HepG2 (cell line): ENCODE data around the gene EPB41L2. TPM values are rescaled to one million over a fixed set of nuclear protein-coding genes. Genes with fewer than 3 reads are reported as not detected.

Experiments used
- BRCA1 ChIP-seq: sonication (generic); formaldehyde crosslinking; IDR thresholded peaks from 2 replicates; pipeline ENCODE4 v1.4.0; 2020; ENCODE audit warnings: missing genetic modification reagents
- CCAR2 ChIP-seq: fragments of 200-400 bp; formaldehyde crosslinking; optimal IDR thresholded peaks from 2 replicates; pipeline ENCODE3; 2018; ENCODE audit warnings: low read depth, mild to moderate bottlenecking, low read length, moderate library complexity
- EED ChIP-seq: sonication (generic); formaldehyde crosslinking; IDR thresholded peaks from 2 replicates; pipeline ENCODE4 v1.5.0; 2020; ENCODE audit warnings: mild to moderate bottlenecking, missing genetic modification reagents
- MEF2D ChIP-seq: sonication (generic); formaldehyde crosslinking; IDR thresholded peaks from 2 replicates; pipeline ENCODE4 v1.5.1; 2020; ENCODE audit warnings: mild to moderate bottlenecking, missing genetic modification reagents
- NFRKB ChIP-seq: fragments of 450-650 bp; IDR thresholded peaks from 2 replicates; pipeline ENCODE4 v1.6.1; 2017
- SKI ChIP-seq: fragments of 450-650 bp; IDR thresholded peaks from one replicate; pipeline ENCODE4 v1.6.1; 2018; ENCODE audit warnings: mild to moderate bottlenecking; ENCODE audit not compliant: partially characterized antibody
- ZBTB38 ChIP-seq: sonication (generic); formaldehyde crosslinking; IDR thresholded peaks from 2 replicates; pipeline ENCODE4 v1.5.1; 2020; ENCODE audit warnings: mild to moderate bottlenecking, missing genetic modification reagents
- ZNF343 ChIP-seq: sonication (generic); formaldehyde crosslinking; IDR thresholded peaks from 2 replicates; pipeline ENCODE4 v1.4.0; 2020; ENCODE audit warnings: mild to moderate bottlenecking, missing genetic modification reagents
- ZNF382 ChIP-seq: sonication (generic); formaldehyde crosslinking; IDR thresholded peaks from 2 replicates; pipeline ENCODE4 v1.5.0; 2020; ENCODE audit warnings: missing genetic modification reagents, mild to moderate bottlenecking, borderline replicate concordance
- ZNF557 ChIP-seq: sonication (generic); formaldehyde crosslinking; IDR thresholded peaks from 2 replicates; pipeline ENCODE4 v1.4.0; 2020; ENCODE audit warnings: missing genetic modification reagents
- ZNF709 ChIP-seq: sonication (generic); formaldehyde crosslinking; IDR thresholded peaks from 2 replicates; pipeline ENCODE4 v1.5.0; 2020; ENCODE audit warnings: mild to moderate bottlenecking, missing genetic modification reagents
- polyA plus RNA-seq, 8 experiments: library from polyadenylated mRNA; depleted of rRNA in 3 of 8; stranded (reverse) in 7 of 8; unstranded in 1 of 8; fragments of >200 nt; fragmentation: Illumina TruSeq in 4 of 8; extraction: Trizol in 4 of 8; gene quantifications; 2 replicates each; pipeline versions ENCODE4 v1.2.1 to v1.2.3, GENCODE V29; 2011 to 2016; ENCODE audit warnings: low read depth in 4 of 8, missing spikeins in 1 of 8, mixed read lengths in 1 of 8; ENCODE audit not compliant: insufficient read depth in 1 of 8
- total RNA-seq, 5 experiments: library from RNA; depleted of rRNA; stranded (reverse); fragments of >200 nt; fragmentation: Illumina TruSeq; extraction: Trizol; gene quantifications; 2 replicates each; pipeline ENCODE4 v1.2.3, GENCODE V29; 2016; ENCODE audit warnings: low read depth in 1 of 5
- TF ChIP-seq, protein P1 (sequence below): sonication (generic); formaldehyde crosslinking; IDR thresholded peaks from 2 replicates; pipeline ENCODE4 v1.9.0; 2021; ENCODE audit warnings: mild to moderate bottlenecking, missing genetic modification reagents
- TF ChIP-seq, protein P2 (sequence below): sonication (generic); formaldehyde crosslinking; IDR thresholded peaks from 2 replicates; pipeline ENCODE4 v1.4.0; 2020; ENCODE audit warnings: mild to moderate bottlenecking, missing genetic modification reagents
- TF ChIP-seq, protein P3 (sequence below): sonication (generic); formaldehyde crosslinking; IDR thresholded peaks from 2 replicates; pipeline ENCODE4 v1.4.0; 2020; ENCODE audit warnings: missing genetic modification reagents
- TF ChIP-seq, protein P4 (sequence below): sonication (generic); formaldehyde crosslinking; IDR thresholded peaks from 2 replicates; pipeline ENCODE4 v1.5.0; 2020; ENCODE audit warnings: mild to moderate bottlenecking, missing genetic modification reagents
- TF ChIP-seq, protein P5 (sequence below): sonication (generic); formaldehyde crosslinking; IDR thresholded peaks from 2 replicates; pipeline ENCODE4 v1.4.0; 2020; ENCODE audit warnings: missing genetic modification reagents

The EPB41L2 gene
- total and polyA plus RNA-seq, 2 of the 13 experiments (the other 11 are each of a cell fraction or from before 2014, with no cell fraction given) = 41.7 to 56.4 TPM

DNA sequence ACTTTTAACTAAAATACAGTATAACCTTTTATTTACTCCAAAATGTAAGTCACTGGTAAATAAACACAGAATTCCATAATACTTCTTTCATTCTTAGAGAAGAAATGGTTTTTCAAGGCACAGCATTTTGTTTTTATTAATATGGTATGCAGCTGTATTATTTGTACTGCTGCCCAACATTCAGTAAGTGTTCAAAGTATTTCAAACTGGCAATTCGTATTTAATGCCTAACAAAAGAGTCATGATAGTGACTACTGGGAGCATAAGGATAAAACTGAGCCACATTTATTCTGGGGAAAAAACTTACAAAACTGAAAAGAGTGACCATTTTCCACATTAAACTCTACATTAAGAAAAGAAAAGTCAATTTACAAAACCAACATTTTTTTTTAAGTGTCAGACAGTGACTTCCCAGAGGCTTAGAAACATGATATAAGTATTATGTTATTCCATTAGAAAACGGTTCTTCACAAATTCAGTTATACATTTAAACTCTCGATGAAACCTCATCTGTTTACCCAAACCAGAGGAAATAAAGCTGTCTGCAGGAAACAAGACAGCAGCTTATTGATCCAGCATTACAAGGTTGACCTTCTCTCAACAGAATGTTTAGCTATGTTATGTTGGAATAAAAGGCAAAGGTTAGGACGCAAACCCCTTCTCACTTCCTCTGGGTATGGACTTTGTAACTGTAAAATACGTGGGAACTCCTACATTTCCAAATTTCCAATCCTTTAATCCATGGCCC, 24.3 kb downstream of the EPB41L2 start (continued):
- TF ChIP-seq, protein P1, sequence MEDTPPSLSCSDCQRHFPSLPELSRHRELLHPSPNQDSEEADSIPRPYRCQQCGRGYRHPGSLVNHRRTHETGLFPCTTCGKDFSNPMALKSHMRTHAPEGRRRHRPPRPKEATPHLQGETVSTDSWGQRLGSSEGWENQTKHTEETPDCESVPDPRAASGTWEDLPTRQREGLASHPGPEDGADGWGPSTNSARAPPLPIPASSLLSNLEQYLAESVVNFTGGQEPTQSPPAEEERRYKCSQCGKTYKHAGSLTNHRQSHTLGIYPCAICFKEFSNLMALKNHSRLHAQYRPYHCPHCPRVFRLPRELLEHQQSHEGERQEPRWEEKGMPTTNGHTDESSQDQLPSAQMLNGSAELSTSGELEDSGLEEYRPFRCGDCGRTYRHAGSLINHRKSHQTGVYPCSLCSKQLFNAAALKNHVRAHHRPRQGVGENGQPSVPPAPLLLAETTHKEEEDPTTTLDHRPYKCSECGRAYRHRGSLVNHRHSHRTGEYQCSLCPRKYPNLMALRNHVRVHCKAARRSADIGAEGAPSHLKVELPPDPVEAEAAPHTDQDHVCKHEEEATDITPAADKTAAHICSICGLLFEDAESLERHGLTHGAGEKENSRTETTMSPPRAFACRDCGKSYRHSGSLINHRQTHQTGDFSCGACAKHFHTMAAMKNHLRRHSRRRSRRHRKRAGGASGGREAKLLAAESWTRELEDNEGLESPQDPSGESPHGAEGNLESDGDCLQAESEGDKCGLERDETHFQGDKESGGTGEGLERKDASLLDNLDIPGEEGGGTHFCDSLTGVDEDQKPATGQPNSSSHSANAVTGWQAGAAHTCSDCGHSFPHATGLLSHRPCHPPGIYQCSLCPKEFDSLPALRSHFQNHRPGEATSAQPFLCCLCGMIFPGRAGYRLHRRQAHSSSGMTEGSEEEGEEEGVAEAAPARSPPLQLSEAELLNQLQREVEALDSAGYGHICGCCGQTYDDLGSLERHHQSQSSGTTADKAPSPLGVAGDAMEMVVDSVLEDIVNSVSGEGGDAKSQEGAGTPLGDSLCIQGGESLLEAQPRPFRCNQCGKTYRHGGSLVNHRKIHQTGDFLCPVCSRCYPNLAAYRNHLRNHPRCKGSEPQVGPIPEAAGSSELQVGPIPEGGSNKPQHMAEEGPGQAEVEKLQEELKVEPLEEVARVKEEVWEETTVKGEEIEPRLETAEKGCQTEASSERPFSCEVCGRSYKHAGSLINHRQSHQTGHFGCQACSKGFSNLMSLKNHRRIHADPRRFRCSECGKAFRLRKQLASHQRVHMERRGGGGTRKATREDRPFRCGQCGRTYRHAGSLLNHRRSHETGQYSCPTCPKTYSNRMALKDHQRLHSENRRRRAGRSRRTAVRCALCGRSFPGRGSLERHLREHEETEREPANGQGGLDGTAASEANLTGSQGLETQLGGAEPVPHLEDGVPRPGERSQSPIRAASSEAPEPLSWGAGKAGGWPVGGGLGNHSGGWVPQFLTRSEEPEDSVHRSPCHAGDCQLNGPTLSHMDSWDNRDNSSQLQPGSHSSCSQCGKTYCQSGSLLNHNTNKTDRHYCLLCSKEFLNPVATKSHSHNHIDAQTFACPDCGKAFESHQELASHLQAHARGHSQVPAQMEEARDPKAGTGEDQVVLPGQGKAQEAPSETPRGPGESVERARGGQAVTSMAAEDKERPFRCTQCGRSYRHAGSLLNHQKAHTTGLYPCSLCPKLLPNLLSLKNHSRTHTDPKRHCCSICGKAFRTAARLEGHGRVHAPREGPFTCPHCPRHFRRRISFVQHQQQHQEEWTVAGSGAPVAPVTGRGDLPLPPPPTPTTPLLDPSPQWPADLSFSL = no peak; the same call in 1 of the 2 replicates
- TF ChIP-seq EED = no peak
- TF ChIP-seq, protein P2, sequence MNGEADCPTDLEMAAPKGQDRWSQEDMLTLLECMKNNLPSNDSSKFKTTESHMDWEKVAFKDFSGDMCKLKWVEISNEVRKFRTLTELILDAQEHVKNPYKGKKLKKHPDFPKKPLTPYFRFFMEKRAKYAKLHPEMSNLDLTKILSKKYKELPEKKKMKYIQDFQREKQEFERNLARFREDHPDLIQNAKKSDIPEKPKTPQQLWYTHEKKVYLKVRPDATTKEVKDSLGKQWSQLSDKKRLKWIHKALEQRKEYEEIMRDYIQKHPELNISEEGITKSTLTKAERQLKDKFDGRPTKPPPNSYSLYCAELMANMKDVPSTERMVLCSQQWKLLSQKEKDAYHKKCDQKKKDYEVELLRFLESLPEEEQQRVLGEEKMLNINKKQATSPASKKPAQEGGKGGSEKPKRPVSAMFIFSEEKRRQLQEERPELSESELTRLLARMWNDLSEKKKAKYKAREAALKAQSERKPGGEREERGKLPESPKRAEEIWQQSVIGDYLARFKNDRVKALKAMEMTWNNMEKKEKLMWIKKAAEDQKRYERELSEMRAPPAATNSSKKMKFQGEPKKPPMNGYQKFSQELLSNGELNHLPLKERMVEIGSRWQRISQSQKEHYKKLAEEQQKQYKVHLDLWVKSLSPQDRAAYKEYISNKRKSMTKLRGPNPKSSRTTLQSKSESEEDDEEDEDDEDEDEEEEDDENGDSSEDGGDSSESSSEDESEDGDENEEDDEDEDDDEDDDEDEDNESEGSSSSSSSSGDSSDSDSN = no peak
- no peak for TF ChIP-seq BRCA1 (CRISPR knock-in tag)
- TF ChIP-seq ZNF557 (CRISPR knock-in tag) = no peak
- no peak for TF ChIP-seq ZNF709 (CRISPR knock-in tag)
- TF ChIP-seq MEF2D (CRISPR knock-in tag) = peak; percentile 94
- no peak for TF ChIP-seq CCAR2
- no peak for TF ChIP-seq ZNF382
- peak; percentile 86 for TF ChIP-seq SKI
- TF ChIP-seq NFRKB = no peak
- TF ChIP-seq, protein P3, sequence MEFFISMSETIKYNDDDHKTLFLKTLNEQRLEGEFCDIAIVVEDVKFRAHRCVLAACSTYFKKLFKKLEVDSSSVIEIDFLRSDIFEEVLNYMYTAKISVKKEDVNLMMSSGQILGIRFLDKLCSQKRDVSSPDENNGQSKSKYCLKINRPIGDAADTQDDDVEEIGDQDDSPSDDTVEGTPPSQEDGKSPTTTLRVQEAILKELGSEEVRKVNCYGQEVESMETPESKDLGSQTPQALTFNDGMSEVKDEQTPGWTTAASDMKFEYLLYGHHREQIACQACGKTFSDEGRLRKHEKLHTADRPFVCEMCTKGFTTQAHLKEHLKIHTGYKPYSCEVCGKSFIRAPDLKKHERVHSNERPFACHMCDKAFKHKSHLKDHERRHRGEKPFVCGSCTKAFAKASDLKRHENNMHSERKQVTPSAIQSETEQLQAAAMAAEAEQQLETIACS (CRISPR knock-in tag) = no peak
- TF ChIP-seq, protein P4, sequence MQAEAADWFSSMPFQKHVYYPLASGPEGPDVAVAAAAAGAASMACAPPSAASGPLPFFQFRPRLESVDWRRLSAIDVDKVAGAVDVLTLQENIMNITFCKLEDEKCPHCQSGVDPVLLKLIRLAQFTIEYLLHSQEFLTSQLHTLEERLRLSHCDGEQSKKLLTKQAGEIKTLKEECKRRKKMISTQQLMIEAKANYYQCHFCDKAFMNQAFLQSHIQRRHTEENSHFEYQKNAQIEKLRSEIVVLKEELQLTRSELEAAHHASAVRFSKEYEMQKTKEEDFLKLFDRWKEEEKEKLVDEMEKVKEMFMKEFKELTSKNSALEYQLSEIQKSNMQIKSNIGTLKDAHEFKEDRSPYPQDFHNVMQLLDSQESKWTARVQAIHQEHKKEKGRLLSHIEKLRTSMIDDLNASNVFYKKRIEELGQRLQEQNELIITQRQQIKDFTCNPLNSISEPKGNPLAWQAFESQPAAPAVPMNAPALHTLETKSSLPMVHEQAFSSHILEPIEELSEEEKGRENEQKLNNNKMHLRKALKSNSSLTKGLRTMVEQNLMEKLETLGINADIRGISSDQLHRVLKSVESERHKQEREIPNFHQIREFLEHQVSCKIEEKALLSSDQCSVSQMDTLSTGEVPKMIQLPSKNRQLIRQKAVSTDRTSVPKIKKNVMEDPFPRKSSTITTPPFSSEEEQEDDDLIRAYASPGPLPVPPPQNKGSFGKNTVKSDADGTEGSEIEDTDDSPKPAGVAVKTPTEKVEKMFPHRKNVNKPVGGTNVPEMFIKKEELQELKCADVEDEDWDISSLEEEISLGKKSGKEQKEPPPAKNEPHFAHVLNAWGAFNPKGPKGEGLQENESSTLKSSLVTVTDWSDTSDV = no peak
- TF ChIP-seq ZNF343 (CRISPR knock-in tag) = no peak
- no peak for TF ChIP-seq ZBTB38 (CRISPR knock-in tag)
- TF ChIP-seq, protein P5, sequence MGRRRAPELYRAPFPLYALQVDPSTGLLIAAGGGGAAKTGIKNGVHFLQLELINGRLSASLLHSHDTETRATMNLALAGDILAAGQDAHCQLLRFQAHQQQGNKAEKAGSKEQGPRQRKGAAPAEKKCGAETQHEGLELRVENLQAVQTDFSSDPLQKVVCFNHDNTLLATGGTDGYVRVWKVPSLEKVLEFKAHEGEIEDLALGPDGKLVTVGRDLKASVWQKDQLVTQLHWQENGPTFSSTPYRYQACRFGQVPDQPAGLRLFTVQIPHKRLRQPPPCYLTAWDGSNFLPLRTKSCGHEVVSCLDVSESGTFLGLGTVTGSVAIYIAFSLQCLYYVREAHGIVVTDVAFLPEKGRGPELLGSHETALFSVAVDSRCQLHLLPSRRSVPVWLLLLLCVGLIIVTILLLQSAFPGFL = no peak
